ENCODE results near the gene MICAL1. TPM values are rescaled to one million over a fixed set of nuclear protein-coding genes. Genes with fewer than 3 reads are reported as not detected.
"Not testable (repeated sequence)": the region's sequence is repeated elsewhere in the genome, so short reads cannot be mapped to it uniquely, and the experiment has no call there.

Gene MICAL1
- total and polyA plus RNA-seq, 8 donors, result 3.8 to 38.2 (median 7.2) TPM

- H3K36me3 ChIP-seq, result peaks cover 0 to 26% (median 6%) of the 10 kb centered on the region in 3 donors
Observed at GRCh38 chr6:109466212-109466923, 10.8 kb upstream of the MICAL1 start.

GRCh38 chr6:109465772-109466171, 10.2 kb upstream of the MICAL1 start:
- DNase-seq (peak in 1 of 6 donors; percentile 56), FAIRE-seq (no peak), ATAC-seq (peak; percentile 72 to 89 (median 79))
- TF ChIP-seq CTCF (IDR thresholded peaks at IDR 0.05), result no peak
- Histone ChIP-seq H3K36me3 (peaks cover 0 to 24% (median 6%) of the 10 kb centered on the region in 3 donors), H3K27ac (peak overlapping the region in 3 of 4 donors; percentile 5 to 60 (median 48)), H3K4me3 (no peak overlapping the region), H3K27me3 (no peaks in the 10 kb centered on the region), H3K4me1 (peaks cover 0 to 8% (median 5%) of the 10 kb centered on the region in 3 donors), H3K9me3 (no peaks in the 10 kb centered on the region)
- intact Hi-C loops (cut with DNase I), result no loop called here
- WGBS, 2 donors, result 53 to 60% methylated on average over 7 of the region's 7 CpGs

More at GRCh38 chr6:109466212-109466923, 10.8 kb upstream of the MICAL1 start:
- TF ChIP-seq CTCF (IDR thresholded peaks at IDR 0.05), result no peak
- Histone ChIP-seq H3K27me3 (no peaks in the 10 kb centered on the region), H3K27ac (peak overlapping the region in 3 of 4 donors; percentile 5 to 60 (median 48)), H3K4me1 (peaks cover 0 to 8% (median 5%) of the 10 kb centered on the region in 3 donors), H3K4me3 (no peak overlapping the region), H3K9me3 (no peaks in the 10 kb centered on the region)
- WGBS, 2 donors, result 55 to 58% methylated on average over 7 of the region's 7 CpGs
- no peak for DNase-seq
- ATAC-seq, result peak in 3 of 4 donors; percentile 5 to 57 (median 22)
- intact Hi-C loops (cut with DNase I), result no loop called here
- no peak for FAIRE-seq

GRCh38 chr6:109461733-109462526, 6.4 kb upstream of the MICAL1 start:
- intact Hi-C loops (cut with DNase I), result no loop called here
- no peaks in the 10 kb centered on the region for H3K27me3 ChIP-seq
- no peak for TF ChIP-seq CTCF (IDR thresholded peaks at IDR 0.05)
- FAIRE-seq (no peak), ATAC-seq (no peak), DNase-seq (no peak)
- H3K36me3 ChIP-seq, result peaks cover 0 to 16% (median under 1%) of the 10 kb centered on the region in 3 donors
- WGBS, 2 donors, result 82 to 95% methylated on average over 1 of the region's 1 CpG
- no peak overlapping the region for H3K27ac ChIP-seq
- H3K4me1 ChIP-seq, result peaks cover 0 to 8% (median 5%) of the 10 kb centered on the region in 3 donors
- no peaks in the 10 kb centered on the region for H3K9me3 ChIP-seq
- H3K4me3 ChIP-seq, result no peak overlapping the region

- H3K27ac ChIP-seq; intact Hi-C loops (cut with DNase I); H3K27me3 ChIP-seq; H3K9me3 ChIP-seq; H3K4me3 ChIP-seq; FAIRE-seq; DNase-seq; ATAC-seq; H3K4me1 ChIP-seq: not testable (repeated sequence)
- 91 to 98% methylated on average over 1 of the region's 1 CpG for WGBS, 2 donors
- peaks cover 0 to 14% (median 0%) of the 10 kb centered on the region in 3 donors for H3K36me3 ChIP-seq
Observed at GRCh38 chr6:109461205-109461604, 5.6 kb upstream of the MICAL1 start.

- Histone ChIP-seq H3K27ac (no peak overlapping the region), H3K9me3 (no peaks in the 10 kb centered on the region), H3K4me3 (no peak overlapping the region), H3K36me3 (peaks cover 0 to 7% (median 0%) of the 10 kb centered on the region in 3 donors), H3K27me3 (no peaks in the 10 kb centered on the region), H3K4me1 (peaks cover 0 to 3% (median 0%) of the 10 kb centered on the region in 3 donors)
- DNase-seq (no peak), ATAC-seq (no peak), FAIRE-seq (no peak)
- intact Hi-C loops (cut with DNase I), result no loop called here
- WGBS, 2 donors, result 54 to 62% methylated on average over 3 of the region's 3 CpGs
- no peak for TF ChIP-seq CTCF (IDR thresholded peaks at IDR 0.05)
Observed at GRCh38 chr6:109460161-109460829, 4.7 kb upstream of the MICAL1 start.

All from pancreas (tissue), 10 donors.